ENCODE data around the gene ZNFX1.

ZNFX1 gene

DNA sequence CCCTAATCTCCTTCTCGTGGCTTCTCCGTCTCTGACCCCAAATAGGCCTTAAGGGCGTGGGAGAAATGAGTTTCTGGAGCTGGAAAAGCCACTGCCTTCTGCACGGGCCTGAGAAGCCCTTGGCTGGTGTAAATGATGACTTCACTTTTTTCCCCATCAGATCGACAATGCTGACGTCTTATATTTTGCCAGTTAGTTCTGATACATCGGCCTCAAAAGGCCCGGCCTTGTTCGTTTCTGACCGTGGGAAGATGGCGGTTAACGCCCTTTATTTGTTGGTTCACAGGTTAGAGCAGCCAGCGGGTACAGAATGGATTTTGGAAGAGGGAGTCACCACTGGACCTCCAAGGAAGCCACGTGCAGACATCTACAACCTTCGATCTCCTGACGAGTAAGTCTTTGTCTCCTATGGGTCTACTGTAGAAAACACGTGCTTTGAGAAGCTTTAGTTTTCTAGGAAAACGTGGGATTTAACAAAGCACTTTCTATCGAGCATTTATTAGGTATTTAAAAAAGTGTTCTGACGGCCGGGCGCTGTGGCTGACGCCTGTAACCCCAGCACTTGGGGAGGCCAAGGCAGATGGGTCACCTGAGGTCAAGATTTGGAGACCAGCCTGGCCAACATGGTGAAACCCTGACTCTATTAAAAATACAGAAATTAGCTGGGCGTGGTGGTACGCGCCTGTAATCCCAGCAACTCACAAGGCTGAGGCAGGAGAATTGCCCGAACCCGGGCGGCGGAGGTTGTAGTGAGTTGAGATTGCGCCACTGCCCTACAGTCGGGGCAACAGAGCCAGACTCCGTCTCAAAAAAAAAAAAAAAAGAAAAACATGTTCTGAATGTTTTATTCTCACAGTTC lies 1.2 kb upstream of the ZNFX1 start:
- DNase-seq (ENCODE audit: low spot score) = no peak

DNA sequence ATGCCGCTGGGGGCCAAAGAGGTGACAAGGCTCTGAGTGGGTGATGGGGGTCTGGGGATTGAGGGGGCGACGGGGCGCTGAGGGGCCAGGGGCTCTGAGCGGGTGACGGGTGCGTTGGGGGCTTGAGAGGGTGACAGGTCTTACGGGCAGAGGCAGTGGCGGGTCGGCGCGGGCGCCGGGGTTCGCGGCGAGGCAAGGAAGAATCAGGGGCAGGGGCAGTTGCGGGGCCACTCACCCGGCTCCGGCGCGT lies 146 bp downstream of the ZNFX1 start:
- DNase-seq (ENCODE audit: low spot score) = no peak

DNA sequence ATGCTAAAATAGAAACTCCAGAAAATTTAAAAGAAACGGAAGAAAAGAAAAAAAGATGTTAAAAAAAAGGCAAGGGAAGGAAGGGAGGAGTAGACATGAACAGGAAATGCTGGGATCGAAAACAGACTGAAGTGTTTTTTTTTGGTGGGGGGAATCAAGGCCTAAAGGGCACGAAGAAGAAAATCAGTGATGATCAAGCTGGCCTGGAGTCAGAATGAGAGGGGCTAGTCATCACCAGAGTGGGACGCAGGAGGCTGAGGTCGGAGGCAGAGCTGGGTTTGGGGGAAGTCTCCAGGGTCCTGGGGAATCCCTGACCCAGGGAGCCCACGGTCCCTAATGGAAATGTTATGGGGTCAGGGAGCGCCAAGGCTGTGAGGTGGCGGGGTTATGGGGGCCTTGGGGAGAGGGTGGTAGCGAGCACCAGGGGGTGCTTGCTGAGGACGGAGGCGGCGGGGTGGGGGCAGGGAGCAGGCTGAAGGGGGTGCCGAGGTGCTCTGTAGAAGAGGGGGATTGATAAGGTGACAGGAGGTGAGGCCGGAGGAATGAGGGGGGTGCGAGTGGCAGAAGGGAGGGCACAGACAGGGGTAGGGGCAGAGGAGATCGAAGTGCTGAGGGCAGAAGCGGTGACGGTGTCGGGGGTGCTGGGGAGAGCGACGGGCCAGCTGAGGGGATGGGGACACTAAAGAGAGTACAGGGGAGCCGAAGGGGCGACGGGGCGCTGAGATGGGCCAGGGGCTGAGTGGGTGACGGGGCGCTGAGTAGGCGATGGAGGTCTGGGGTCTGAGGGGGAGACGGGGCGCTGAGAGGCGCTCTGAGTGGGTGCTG lies 684 bp downstream of the ZNFX1 start:
- DNase-seq (ENCODE audit: low spot score) = peak; percentile 28

DNA sequence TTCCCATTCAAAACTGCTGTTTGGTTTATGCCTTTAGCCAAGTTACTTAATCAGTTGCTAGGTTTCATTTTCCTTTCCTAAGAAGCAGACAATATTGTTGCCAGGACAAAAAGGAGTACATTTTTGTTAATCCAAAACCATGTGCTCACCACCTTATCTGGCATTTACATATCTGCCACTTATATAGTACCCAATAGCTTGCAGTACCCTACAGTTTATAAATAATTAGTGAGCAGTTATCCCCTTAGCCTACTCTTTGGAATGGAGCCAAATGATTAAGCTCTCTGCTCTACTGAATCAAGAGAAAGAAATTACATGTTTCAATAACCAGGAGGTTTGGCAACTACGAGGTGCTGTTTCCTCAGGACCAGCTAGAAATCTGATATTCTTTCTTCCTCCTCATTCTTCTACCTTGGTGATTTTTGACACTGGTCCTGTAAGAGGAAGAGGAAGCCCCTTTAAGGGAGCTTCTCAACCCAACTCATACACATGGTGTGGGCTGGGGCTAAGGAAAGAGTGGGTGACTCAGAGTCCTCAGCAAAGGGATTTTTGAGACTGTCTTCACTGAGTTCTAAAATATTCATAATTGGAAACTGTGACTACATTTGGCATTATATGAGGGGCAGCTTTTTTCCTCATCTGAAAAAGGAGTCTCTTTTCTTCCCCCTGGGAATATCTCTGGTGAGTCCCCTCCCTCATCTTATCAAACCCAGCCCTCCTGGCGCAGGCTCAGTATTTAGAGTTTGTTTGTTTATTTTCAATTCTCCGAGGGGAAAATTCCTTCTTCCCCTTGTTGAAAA lies 1.5 kb downstream of the ZNFX1 start:
- no peak for DNase-seq (ENCODE audit: low spot score)

DNA sequence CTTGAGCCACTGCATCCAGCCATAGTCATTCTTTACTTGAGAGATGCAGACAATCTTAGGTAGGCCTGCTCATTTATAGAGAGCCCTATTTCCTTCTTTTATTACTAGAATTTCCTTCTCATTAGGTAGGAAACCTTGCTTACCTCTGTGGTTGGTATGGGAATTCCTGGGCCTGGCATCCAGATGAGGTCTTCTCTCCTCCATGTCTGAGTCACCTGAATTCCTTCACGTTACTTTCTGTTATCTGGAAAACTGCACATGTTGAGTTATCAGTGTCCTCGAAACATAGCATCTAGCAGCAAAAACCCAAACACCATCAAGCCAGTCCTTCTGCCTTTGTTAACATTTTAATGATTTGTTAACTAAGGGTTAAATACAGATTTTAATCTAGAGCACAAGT lies 2.2 kb downstream of the ZNFX1 start:
- no peak for DNase-seq (ENCODE audit: low spot score)

DNA sequence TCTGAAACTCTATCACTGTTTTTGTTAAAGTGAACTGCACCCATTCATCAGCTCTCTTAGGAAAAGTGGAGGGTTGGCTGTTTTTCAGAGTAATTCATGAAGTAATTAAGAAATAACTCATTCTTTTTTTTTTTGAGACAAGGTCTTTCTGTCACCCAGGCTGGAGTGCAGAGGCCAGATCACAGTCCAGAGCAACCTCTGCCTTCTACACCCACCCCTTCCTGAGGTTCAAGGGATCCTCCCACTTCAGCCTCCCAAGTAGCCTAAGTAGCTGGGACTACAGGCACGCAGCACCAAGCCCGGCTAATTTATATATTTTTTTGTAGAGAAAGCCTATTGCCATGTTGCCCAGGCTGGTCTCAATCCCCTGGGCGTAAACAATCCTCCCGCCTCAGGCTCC lies 2.6 kb downstream of the ZNFX1 start:
- no peak for DNase-seq (ENCODE audit: low spot score)

DNA sequence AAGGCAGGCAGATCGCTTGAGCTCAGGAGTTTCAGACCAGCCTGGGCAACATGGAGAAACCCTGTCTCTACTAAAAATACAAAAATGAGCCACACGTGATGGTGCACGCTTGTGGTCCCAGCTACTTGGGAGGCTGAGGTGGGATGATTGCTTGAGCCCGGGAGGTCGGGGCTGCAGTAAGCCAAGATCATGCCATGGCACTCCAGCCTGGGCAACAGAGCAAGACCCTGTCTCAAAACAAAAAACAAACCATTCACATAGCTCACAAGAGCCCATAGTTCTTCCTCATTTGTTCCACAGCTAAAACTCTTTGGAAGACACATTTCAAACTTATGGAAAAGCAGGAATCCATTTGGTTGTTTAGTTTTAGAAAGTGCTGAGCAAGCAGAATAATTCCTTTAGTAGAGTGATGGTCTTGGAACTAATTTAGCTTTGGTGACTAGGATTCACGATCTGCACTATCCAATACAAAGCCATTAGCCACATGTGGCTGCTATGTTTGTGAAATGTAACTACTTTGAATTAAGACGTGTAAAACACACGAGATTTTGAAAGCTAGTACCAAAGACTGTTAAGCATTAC lies 4.1 kb downstream of the ZNFX1 start:
- DNase-seq (ENCODE audit: low spot score) = no peak

DNA sequence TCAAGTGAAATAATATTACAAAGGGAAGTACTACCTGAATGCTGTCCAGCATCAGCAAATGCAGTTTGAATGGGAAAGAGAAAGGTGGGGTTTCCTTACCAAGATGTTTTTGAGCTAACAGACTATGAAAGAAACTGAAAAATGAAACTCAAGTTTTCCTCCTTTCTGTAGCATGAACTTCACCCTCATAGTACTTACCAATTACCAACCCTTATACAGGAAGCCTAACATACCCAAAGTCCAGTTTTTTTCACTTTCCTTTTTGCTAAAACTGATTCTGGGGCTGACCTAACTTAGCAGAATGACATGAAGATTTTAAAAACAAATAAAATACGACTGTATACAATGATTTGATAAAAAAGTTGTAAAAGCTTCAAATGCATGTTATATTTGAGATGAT lies 5.2 kb downstream of the ZNFX1 start:
- DNase-seq (ENCODE audit: low spot score) = no peak

DNA sequence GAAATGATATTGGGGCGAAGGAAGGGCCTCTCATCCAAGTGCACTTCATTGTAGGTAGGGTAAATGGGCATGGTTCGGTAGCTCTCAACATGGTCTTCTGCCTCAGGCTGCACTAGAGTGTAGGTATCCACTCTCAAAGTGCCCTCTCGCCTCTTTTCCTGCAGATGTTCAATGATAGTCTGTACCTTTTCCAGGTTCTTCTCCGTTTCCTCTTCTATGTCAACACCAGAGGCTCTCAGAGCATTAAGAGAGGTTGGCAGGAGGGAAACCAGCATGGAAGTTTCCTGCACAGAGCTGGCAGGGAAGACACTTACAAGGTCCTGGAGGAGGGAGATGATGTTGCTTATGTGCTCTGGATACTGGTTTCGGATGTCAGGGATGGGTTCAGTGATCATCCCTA lies 7.1 kb downstream of the ZNFX1 start:
- no peak for DNase-seq (ENCODE audit: low spot score)

DNA sequence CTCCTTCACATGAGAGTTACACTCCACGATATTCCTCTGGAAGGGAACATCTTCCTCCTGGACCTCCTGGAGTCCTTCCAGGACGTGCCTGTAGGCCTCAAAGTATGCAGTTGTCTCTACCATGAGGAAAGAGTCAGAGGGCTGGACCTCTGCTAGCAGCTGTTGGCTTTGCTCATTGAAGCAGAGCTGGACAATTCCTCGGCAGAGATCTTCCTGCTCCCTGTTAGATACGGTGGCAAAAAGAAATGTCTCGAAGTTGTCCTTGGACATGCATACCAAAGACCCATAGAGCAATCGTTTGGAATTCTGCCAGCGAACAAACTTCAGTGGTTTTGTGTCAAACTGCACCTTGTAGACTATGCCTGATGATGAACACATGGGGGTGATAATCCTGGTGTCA lies 7.7 kb downstream of the ZNFX1 start:
- DNase-seq (ENCODE audit: low spot score) = no peak

DNA sequence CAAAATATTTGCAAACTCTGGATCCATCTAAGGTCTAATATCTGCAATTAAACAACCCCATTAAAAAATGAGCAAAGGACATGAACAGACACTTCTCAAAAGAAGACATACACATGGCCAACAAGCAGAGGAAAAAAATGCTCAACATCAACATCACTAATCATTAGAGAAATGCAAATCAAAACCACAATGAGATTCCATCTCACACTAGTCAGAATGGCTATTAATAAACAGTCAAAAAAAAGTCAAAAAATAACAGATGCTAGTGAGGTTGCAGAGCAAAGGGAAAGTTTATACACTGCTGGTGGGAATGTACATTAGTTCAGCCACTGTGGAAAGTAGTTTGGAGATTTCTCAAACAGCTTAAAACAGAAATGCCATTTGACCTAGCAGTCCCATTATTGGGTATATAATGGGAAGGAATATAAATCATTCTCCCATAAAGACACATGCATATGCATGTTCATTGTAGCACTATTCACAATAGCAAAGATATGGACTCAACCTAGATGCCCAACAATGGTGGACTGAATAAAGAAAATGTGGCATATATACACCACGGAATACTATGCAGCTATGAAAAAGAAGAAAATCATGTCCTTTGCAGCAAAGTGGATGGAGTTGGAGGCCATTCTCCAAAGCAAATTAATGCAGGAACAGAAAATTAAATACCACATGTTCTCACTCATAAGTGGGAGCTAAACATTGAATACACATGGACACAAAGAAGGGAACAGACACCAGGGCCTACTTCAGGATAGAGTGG lies 9.1 kb downstream of the ZNFX1 start:
- DNase-seq (ENCODE audit: low spot score) = no peak

DNA sequence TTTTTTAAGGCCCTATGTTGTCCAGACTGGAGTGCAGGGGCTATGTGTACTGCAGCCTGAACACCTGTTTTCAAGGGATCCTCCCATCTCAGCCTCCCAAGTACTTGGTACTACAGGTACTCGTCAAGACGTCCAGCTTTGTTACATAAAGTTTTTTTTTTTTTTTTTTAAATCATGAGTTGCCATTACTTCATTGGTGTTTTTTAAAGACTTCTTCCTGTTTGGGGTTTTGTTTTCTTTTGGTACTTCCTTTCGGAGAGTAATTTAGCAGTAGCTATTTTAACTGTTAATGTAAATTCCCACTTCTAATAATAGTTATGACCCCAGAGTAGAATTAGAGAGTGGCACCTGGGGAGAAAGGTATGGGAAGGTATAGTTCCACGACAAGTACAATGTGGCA lies 10.5 kb downstream of the ZNFX1 start:
- no peak for DNase-seq (ENCODE audit: low spot score)

DNA sequence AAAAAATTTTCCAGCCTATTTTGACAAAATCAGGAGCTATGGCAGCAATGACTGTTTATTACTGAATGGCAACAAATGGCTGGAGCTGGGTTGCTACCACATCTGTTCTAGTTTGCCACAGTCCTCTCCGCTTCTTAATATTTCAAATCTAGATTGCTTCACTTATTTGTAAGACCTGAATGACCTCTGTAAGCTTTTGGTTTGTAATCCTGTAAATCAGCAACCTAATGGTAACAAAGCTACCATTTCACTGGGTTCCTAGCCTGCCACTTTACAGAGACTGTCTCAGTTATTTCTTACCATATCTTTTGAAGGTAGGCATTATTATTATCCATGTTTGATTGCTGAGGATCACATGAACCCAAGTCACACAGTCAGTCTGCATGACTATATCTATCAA lies 15.4 kb downstream of the ZNFX1 start:
- DNase-seq (ENCODE audit: low spot score) = no peak

DNA sequence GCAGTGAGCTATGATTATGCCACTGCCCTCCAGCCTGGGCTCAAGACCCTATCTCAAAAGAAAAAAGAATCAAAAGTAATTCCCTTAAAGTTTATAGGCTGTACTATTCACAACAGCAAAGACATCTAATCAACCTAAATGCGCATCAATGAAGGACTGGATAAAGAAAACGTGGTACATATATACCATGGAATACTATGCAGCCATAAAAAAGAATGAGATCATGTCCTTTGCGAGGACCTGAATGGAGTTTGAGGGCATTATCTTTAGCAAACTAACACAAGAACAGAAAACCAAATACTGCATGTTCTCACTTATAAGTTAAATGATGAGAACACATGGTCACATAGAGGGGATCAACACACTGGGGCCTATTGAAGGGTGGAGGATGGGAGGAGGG lies 16.7 kb downstream of the ZNFX1 start:
- DNase-seq (ENCODE audit: low spot score) = no peak

DNA sequence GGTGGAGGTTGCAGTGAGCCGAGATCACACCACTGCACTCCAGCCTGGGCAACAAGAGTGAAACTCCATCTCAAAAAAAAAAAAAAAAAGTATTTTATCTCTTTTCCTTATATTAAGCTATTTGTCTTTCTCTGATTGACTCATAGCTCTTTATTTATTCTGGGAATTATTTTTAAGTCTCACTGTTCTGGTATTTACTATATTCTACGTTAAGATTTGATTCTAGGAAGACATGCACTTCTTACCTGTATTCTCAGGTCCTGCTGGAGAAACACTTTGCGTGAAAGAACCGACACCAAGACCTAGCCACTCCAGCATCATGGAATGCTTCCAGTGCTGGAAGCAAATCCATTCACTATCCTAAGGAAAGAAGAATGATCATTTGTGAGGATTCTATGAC lies 17.6 kb downstream of the ZNFX1 start:
- no peak for DNase-seq (ENCODE audit: low spot score)

DNA sequence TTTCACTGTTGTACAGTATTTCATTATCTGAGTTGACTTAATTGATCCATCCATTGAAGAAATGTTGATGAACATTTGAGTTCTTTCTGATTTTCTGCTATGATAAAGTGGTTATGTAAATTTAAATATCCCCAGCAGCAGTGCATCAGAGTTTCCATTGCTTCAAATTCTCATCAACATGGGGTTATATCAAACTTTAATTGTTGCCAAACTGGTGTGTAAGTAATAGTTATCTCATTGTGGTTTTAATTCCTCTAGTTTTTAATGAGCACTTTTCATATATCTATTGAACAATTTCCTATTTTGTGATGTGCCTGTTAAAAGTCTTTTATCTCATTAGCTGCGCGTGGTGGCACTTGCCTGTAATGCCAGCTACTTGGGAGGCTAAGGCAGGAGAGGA lies 18.1 kb downstream of the ZNFX1 start:
- DNase-seq (ENCODE audit: low spot score) = no peak

DNA sequence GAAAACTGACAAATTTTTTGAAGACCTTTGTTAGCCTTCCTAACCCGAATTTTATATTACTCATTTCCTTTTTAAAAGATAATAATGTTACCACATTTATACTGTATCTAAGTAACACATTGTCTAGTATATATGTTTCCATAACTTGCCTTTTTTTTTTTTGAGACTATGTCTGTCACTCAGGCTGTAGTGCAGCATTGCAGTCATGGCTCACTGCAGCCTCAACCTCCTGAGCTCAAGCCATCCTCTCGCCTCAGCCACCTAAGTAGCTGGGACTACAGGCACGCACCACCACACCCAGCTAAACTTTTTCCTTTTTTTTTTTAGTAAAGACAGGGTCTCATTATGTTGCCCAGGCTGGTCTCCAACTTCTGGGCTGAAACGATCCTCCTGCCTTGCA lies 18.6 kb downstream of the ZNFX1 start:
- DNase-seq (ENCODE audit: low spot score) = no peak

DNA sequence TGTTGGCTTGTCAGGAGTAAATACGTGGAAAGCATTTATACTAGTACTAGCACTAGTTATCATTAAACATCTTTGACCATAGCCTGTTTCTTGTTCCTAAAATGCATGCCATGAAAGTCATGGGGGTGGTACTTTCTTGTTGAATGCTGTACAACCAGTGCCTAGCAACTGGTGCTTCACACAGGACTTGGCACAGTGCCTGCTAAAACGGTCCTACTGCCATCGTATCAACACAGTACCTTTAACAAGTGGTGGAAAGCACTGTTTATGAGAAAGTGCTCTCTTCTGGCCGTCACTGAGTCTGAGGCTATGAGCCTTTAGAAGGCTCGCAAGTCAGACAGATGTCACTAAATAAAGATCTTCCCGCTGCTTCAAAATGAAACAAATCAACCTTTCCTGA lies 21.6 kb downstream of the ZNFX1 start:
- no peak for DNase-seq (ENCODE audit: low spot score)

DNA sequence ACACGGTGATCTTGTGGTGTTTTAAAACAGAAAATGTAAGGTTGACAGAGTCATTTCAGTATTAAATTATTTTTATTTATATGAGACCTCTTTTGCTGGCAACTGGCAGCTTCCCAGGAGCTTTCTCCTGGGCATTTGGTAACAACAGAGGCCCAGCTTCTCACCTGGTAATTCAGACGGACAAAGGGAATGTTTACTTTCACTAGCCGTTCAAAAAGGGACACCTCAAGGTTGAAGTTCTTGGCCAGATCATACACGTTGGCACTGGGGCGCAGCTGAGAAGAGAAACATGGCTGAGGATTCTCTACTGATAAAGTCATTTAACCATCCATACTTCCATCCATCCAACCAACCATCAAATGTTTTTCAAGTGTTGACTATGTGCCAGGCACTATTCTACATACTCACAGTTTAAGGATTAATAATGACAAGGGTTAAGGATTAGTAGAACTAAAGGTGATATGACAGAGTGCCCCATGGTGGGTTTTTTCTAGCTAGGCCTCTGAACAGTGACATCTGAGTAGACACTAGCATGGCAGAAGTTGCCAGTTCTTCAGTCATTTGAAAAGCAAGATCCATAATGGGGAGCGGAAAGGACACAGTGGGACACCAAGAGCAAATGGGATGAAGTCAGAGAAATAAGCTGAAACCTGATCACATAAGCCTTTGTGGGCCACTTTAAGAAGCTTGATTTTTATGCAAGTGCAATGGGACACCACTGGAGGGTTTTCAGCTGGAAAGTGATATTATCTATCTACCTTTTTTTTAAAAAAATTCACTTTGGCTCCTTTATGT lies 25.1 kb downstream of the ZNFX1 start:
- no peak for DNase-seq (ENCODE audit: low spot score)

DNA sequence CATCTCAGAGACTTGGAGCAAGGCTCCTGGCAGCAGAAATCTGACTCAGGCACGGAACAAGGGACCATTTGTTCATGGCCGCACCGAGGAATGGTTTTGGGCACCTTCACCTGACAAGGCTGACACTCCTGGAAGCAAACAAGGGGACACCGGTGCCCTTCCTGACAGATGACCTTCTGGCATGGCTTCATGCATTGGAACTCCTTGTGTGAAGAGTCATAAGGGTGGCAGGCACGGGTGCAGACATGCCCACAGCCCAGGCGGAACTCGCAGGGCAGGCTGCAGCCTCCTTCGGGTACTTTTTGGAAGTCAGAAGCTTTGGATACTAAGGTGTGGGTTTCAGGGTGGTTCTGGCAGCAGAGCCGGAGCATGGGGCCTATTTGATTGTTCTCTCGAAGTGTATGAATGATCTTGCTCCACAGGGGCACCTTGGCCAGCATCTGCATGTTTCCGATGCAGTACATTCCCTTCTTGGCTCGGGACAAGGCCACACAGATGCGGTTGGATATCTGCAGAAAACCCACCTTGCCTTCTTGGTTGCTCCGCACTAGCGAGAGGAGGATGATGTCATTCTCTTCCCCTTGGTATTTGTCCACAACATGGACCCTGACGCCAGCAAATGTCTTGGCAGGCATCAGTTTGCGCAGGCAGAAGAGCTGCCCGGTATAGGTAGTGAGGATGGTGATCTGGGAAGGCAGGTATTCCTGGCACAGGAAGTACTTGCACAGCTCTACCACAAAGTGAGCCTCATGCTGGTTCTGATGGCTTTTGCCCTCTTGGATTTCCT lies 28.8 kb downstream of the ZNFX1 start:
- no peak for DNase-seq (ENCODE audit: low spot score)
